Neuronal stem cell (in vitro differentiated cells): Measurements from ENCODE around the gene CELF4.

Source experiments
- DNase-seq: peaks from one replicate; pipeline ENCODE4 v3.0.0-alpha.2; 2013; ENCODE audit warnings: low spot score
- H2AFZ ChIP-seq: one replicate; pipeline ENCODE4 v1.6.1; 2013; ENCODE audit warnings: mild to moderate bottlenecking, low read length, inconsistent platforms
- H2AK5ac ChIP-seq: 2 replicates; pipeline ENCODE4 v1.6.1; 2013; ENCODE audit warnings: low read depth, mild to moderate bottlenecking, inconsistent platforms, low read length, moderate library complexity, mixed read lengths
- H2BK120ac ChIP-seq: 2 replicates; pipeline ENCODE4 v1.6.1; 2013; ENCODE audit warnings: low read depth, mild to moderate bottlenecking, inconsistent platforms, low read length, moderate library complexity, mixed read lengths
- H2BK12ac ChIP-seq: one replicate; pipeline ENCODE4 v1.6.1; 2013; ENCODE audit warnings: low read length, inconsistent platforms
- H2BK15ac ChIP-seq: 2 replicates; pipeline ENCODE4 v1.6.1; 2013; ENCODE audit warnings: mild to moderate bottlenecking, low read length, inconsistent platforms, mixed read lengths
- H2BK5ac ChIP-seq: one replicate; pipeline ENCODE4 v1.6.1; 2013; ENCODE audit warnings: inconsistent platforms, mild to moderate bottlenecking, low read length, moderate library complexity
- H3K14ac ChIP-seq: one replicate; pipeline ENCODE4 v1.6.1; 2013; ENCODE audit warnings: low read length, inconsistent platforms
- H3K18ac ChIP-seq: 2 replicates; pipeline ENCODE4 v1.6.1; 2013; ENCODE audit warnings: low read length, inconsistent platforms
- H3K23ac ChIP-seq: 2 replicates; pipeline ENCODE4 v1.6.1; 2013; ENCODE audit warnings: low read depth, mild to moderate bottlenecking, mixed read lengths, low read length, inconsistent platforms; ENCODE audit not compliant: poor library complexity
- H3K27ac ChIP-seq: replicated peaks from 3 replicates; pipeline ENCODE4 v1.5.1; 2013; ENCODE audit warnings: low read length, inconsistent platforms
- H3K27me3 ChIP-seq, 3 experiments: 2 replicates each; pipeline ENCODE4 v1.6.1; 2013; ENCODE audit warnings: low read length in 3 of 3, mild to moderate bottlenecking in 2 of 3, inconsistent platforms in 1 of 3, low read depth in 1 of 3, mixed read lengths in 1 of 3, moderate library complexity in 1 of 3; ENCODE audit not compliant: control insufficient read depth in 3 of 3, insufficient read depth in 3 of 3
- H3K36me3 ChIP-seq, 2 donors: replicated peaks in 1 of 2; 2 replicates each; pipeline ENCODE4 v1.6.1; 2013; ENCODE audit warnings: low read length in 2 of 2; ENCODE audit not compliant: control insufficient read depth in 2 of 2, insufficient read depth in 2 of 2
- H3K4ac ChIP-seq: 2 replicates; pipeline ENCODE4 v1.6.1; 2013; ENCODE audit warnings: inconsistent platforms, mild to moderate bottlenecking, low read length, moderate library complexity
- H3K4me1 ChIP-seq, 2 donors: 1 replicate in 1 of 2; 2 replicates in 1 of 2; pipeline ENCODE4 v1.6.1; 2013; ENCODE audit warnings: low read length in 2 of 2, low read depth in 1 of 2; ENCODE audit not compliant: control insufficient read depth in 2 of 2, insufficient read depth in 1 of 2
- H3K4me2 ChIP-seq: one replicate; pipeline ENCODE4 v1.6.1; 2013; ENCODE audit warnings: mild to moderate bottlenecking, low read length, inconsistent platforms; ENCODE audit not compliant: insufficient read depth, poor library complexity, severe bottlenecking
- H3K4me3 ChIP-seq, 2 donors: 2 replicates each; pipeline ENCODE4 v1.5.1; 2013; ENCODE audit warnings: low read length in 2 of 2, mild to moderate bottlenecking in 2 of 2, inconsistent platforms in 1 of 2, moderate library complexity in 1 of 2
- H3K79me1 ChIP-seq: one replicate; pipeline ENCODE4 v1.6.1; 2013; ENCODE audit warnings: low read depth, mild to moderate bottlenecking, inconsistent platforms, low read length, moderate library complexity
- H3K9ac ChIP-seq: one replicate; pipeline ENCODE4 v1.6.1; 2013; ENCODE audit warnings: mild to moderate bottlenecking, low read depth, low read length, inconsistent platforms; ENCODE audit not compliant: poor library complexity
- H3K9me3 ChIP-seq, 2 donors: replicated peaks in 1 of 2; 2 replicates each; pipeline versions ENCODE3 to v1.6.1; 2013; ENCODE audit warnings: low read length in 2 of 2, mild to moderate bottlenecking in 2 of 2, inconsistent platforms in 1 of 2, low read depth in 1 of 2, mixed read lengths in 1 of 2, moderate library complexity in 1 of 2; ENCODE audit not compliant: control insufficient read depth in 2 of 2, insufficient read depth in 1 of 2
- H4K8ac ChIP-seq: one replicate; pipeline ENCODE4 v1.6.1; 2013; ENCODE audit warnings: low read depth, mild to moderate bottlenecking, inconsistent platforms, low read length, moderate library complexity
- H4K91ac ChIP-seq: one replicate; pipeline ENCODE4 v1.6.1; 2013; ENCODE audit warnings: low read length, low read depth, mild to moderate bottlenecking, inconsistent platforms; ENCODE audit not compliant: poor library complexity
- WGBS, 2 donors: extraction: QIAGEN DNeasy Blood & Tissue Kit; methylation state at CpG; one replicate each; pipeline ENCODE4 v1.1.7; 2013; ENCODE audit warnings: missing lambda C conversion rate in 2 of 2, mixed read lengths in 1 of 2; ENCODE audit not compliant: insufficient read length in 2 of 2, insufficient replicate concordance in 1 of 2; ENCODE audit errors: extremely low coverage in 2 of 2; 5-methylcytosine and 5-hydroxymethylcytosine counted together

Gene CELF4

GRCh38 chr18:37341473-37342086 lies 224.0 kb downstream of the CELF4 start:
- Histone ChIP-seq H2BK120ac (no peak overlapping the region), H3K27me3 (peaks cover 0 to 7% (median 0%) of the 10 kb centered on the region in 3 experiments), H3K36me3 (no peaks in the 10 kb centered on the region), H3K4ac (no peak overlapping the region), H2BK15ac (peak overlapping the region; percentile 32), H3K23ac (no peak overlapping the region), H3K79me1 (no peaks in the 10 kb centered on the region), H2AK5ac (peak overlapping the region; percentile 30), H2BK5ac (no peak overlapping the region), H2AFZ (no peak overlapping the region), H3K9ac (no peak overlapping the region), H2BK12ac (no peak overlapping the region), H3K4me2 (no peak overlapping the region), H4K91ac (no peak overlapping the region), H3K4me3 (peak overlapping the region in 1 of 2 donors; percentile 38), H3K18ac (peak overlapping the region; percentile 8), H3K4me1 (peaks cover 0 to 2% of the 10 kb centered on the region in 2 donors), H3K27ac (no peak overlapping the region), H3K9me3 (no peaks in the 10 kb centered on the region), H4K8ac (no peak overlapping the region), H3K14ac (no peak overlapping the region)
- no peak for DNase-seq
- no CpG with 5 or more reads among the region's 5 CpGs for WGBS, 2 donors

GRCh38 chr18:37341016-37341415 lies 224.6 kb downstream of the CELF4 start:
- H3K27ac ChIP-seq = no peak overlapping the region
- H3K4me2 ChIP-seq = no peak overlapping the region
- H3K23ac ChIP-seq = no peak overlapping the region
- no CpG with 5 or more reads among the region's 2 CpGs for WGBS, 2 donors
- H4K91ac ChIP-seq = no peak overlapping the region
- H3K18ac ChIP-seq = peak overlapping the region; percentile 8
- DNase-seq = no peak
- H3K36me3 ChIP-seq = no peaks in the 10 kb centered on the region
- no peak overlapping the region for H3K4ac ChIP-seq
- no peak overlapping the region for H3K4me3 ChIP-seq
- no peak overlapping the region for H2BK12ac ChIP-seq
- H3K79me1 ChIP-seq = no peaks in the 10 kb centered on the region
- no peak overlapping the region for H2BK120ac ChIP-seq
- H2BK15ac ChIP-seq = peak overlapping the region; percentile 30
- H4K8ac ChIP-seq = no peak overlapping the region
- H2AFZ ChIP-seq = no peak overlapping the region
- H3K27me3 ChIP-seq = peaks cover 0 to 7% (median 0%) of the 10 kb centered on the region in 3 experiments
- peak overlapping the region; percentile 30 for H2AK5ac ChIP-seq
- no peak overlapping the region for H3K14ac ChIP-seq
- H3K9me3 ChIP-seq = no peaks in the 10 kb centered on the region
- no peak overlapping the region for H3K9ac ChIP-seq
- no peak overlapping the region for H2BK5ac ChIP-seq
- peaks cover 0 to 2% of the 10 kb centered on the region in 2 donors for H3K4me1 ChIP-seq

- Histone ChIP-seq H2BK5ac (no peak overlapping the region), H2BK120ac (no peak overlapping the region), H2AFZ (no peak overlapping the region), H3K4me1 (peaks cover 0 to 12% of the 10 kb centered on the region in 2 donors), H3K4me3 (no peak overlapping the region), H3K9me3 (no peaks in the 10 kb centered on the region), H3K14ac (no peak overlapping the region), H3K27ac (no peak overlapping the region), H3K9ac (no peak overlapping the region), H3K4ac (no peak overlapping the region), H3K79me1 (no peaks in the 10 kb centered on the region), H4K8ac (no peak overlapping the region), H2BK12ac (no peak overlapping the region), H3K4me2 (no peak overlapping the region), H3K23ac (no peak overlapping the region), H3K36me3 (no peaks in the 10 kb centered on the region), H4K91ac (peak overlapping the region; percentile 49), H3K18ac (no peak overlapping the region), H2AK5ac (no peak overlapping the region), H2BK15ac (no peak overlapping the region), H3K27me3 (peaks cover 0 to 7% (median 0%) of the 10 kb centered on the region in 3 experiments)
- WGBS, 2 donors = no CpG with 5 or more reads among the region's 11 CpGs
- DNase-seq = no peak
Measured at GRCh38 chr18:37339701-37340215, 225.8 kb downstream of the CELF4 start.

GRCh38 chr18:37336568-37337285 lies 228.9 kb downstream of the CELF4 start:
- Histone ChIP-seq H3K27me3 (no peaks in the 10 kb centered on the region), H3K36me3 (no peaks in the 10 kb centered on the region), H3K14ac (no peak overlapping the region), H3K79me1 (no peaks in the 10 kb centered on the region), H4K91ac (peak overlapping the region; percentile 39), H2BK5ac (no peak overlapping the region), H2AFZ (no peak overlapping the region), H3K18ac (peak overlapping the region; percentile 84), H3K4ac (no peak overlapping the region), H3K27ac (no peak overlapping the region), H2BK12ac (peak overlapping the region; percentile 86), H3K4me3 (no peak overlapping the region), H3K4me1 (peaks cover 0 to 24% of the 10 kb centered on the region in 2 donors), H3K9ac (no peak overlapping the region), H3K9me3 (no peaks in the 10 kb centered on the region), H2AK5ac (peak overlapping the region; percentile 82), H3K23ac (peak overlapping the region; percentile 48), H3K4me2 (no peak overlapping the region), H2BK15ac (peak overlapping the region; percentile 91), H4K8ac (no peak overlapping the region), H2BK120ac (peak overlapping the region; percentile 21)
- no CpG with 5 or more reads among the region's 27 CpGs for WGBS, 2 donors
- DNase-seq = no peak
